Testis (tissue), 3 donors: ENCODE results near the gene MARS1. TPM values are rescaled to one million over a fixed set of nuclear protein-coding genes. Genes with fewer than 3 reads are reported as not detected.

Source experiments
- DNase-seq: peaks from one replicate; pipeline ENCODE4 v3.0.0-alpha.2; 2019
- H3K27ac ChIP-seq, 2 donors: fragments of 200-600 bp; sonication (generic); one replicate each; pipeline ENCODE4 v1.5.1; 2019
- H3K27me3 ChIP-seq: fragments of 200-600 bp; sonication (generic); one replicate; pipeline ENCODE4 v1.5.1; 2019
- H3K36me3 ChIP-seq: fragments of 200-600 bp; sonication (generic); one replicate; pipeline ENCODE4 v1.5.1; 2017; ENCODE audit warnings: low read depth; ENCODE audit errors: missing control alignments
- H3K4me1 ChIP-seq: fragments of 200-600 bp; sonication (generic); one replicate; pipeline ENCODE4 v1.5.1; 2019
- H3K4me3 ChIP-seq, 2 donors: fragments of 200-600 bp; sonication (generic); one replicate each; pipeline ENCODE4 v1.5.1; 2017 to 2019
- H3K9me3 ChIP-seq: fragments of 200-600 bp; sonication (generic); one replicate; pipeline ENCODE4 v1.5.1; 2017
- CTCF ChIP-seq, 3 experiments: fragments of 450-650 bp in 2 of 3; fragments of 200-600 bp in 1 of 3; sonication (generic) in 1 of 3; IDR thresholded peaks; one replicate each; pipeline ENCODE4 v1.5.1; 2016 to 2019; ENCODE audit warnings: antibody characterized with exemption in 3 of 3, mild to moderate bottlenecking in 2 of 3, moderate library complexity in 1 of 3
- POLR2A ChIP-seq: fragments of 450-650 bp; IDR thresholded peaks from one replicate; pipeline ENCODE4 v1.6.1; 2017; ENCODE audit warnings: antibody characterized with exemption, mild to moderate bottlenecking, moderate library complexity
- WGBS, 2 donors: methylation state at CpG; one replicate each; pipeline ENCODE4 v1.1.5; 2018; 5-methylcytosine and 5-hydroxymethylcytosine counted together
- intact Hi-C: fragments of 100-400 bp; cut with DNase I; formaldehyde crosslinking; loops from one replicate; pipeline ENCODE4 v1.15.1; 2023; ENCODE audit warnings: low total_unique reads
- polyA plus RNA-seq: library from polyadenylated mRNA; stranded (reverse); fragments of 350-450 nt; fragmentation: Illumina TruSeq; extraction: RNeasy Lipid Tissue Mini Kit (QIAGEN cat#74804); gene quantifications from one replicate; pipeline ENCODE4 v1.2.3, GENCODE V29; 2014; ENCODE audit warnings: low read depth, low replicate concordance; ENCODE audit not compliant: insufficient read depth
- total RNA-seq, 2 donors: library from RNA; depleted of rRNA; stranded (reverse); fragments of >200 nt; gene quantifications; one replicate each; pipeline ENCODE4 v1.2.3, GENCODE V29; 2016

MARS1 gene
- total and polyA plus RNA-seq, 3 donors from 2014 or later: 90.6 to 144 (median 105) TPM

DNA sequence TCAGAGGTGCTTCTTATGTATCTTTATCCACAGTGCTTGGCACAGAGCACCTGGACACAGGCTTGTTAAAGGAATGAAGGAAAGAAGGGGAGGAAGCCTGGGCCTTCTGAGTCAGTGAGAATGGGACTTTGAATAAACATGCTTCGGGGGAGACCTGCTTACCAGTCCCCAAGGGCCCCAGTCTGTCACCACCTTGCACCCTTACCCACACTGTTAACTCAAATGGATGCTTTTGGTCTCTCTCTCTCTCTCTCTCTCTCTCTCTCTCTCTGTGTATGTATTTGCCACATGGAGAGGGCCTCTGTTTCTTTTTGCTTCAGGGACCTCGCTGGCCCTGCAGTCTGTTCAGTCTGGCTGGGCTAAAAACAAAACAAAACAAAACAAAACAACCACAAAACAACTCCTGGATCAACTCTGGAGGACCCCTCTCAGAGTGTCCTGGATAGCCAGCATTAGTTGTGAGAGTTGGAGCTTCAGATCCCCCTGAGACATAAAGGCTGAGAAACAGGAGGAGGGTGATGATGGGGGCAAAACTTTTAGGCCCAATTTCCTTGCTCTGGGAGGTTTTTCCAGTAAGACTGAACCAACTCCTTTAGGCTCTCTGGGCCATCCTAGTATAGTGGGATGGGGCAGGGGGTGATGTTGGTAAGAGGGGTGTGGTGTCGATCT, 63.9 kb downstream of the MARS1 start:
- no peak for DNase-seq
- H3K36me3 ChIP-seq: no peaks in the 10 kb centered on the region
- intact Hi-C loops: no loop called here
- peaks cover 6% of the 10 kb centered on the region for H3K4me1 ChIP-seq
- TF ChIP-seq CTCF (IDR thresholded peaks at IDR 0.05) (no peak), POLR2A (no peak)
- 81 to 89% methylated on average over 3 of the region's 3 CpGs for WGBS, 2 donors
- H3K27ac ChIP-seq: no peak overlapping the region
- no peaks in the 10 kb centered on the region for H3K9me3 ChIP-seq
- H3K27me3 ChIP-seq: no peaks in the 10 kb centered on the region
- no peak overlapping the region for H3K4me3 ChIP-seq

GRCh38 chr12:57552306-57552651, 64.4 kb downstream of the MARS1 start:
- H3K9me3 ChIP-seq: no peaks in the 10 kb centered on the region
- H3K27ac ChIP-seq: no peak overlapping the region
- intact Hi-C loops: no loop called here
- WGBS, 2 donors: 64 to 65% methylated on average over 2 of the region's 2 CpGs
- H3K27me3 ChIP-seq: no peaks in the 10 kb centered on the region
- TF ChIP-seq CTCF (IDR thresholded peaks at IDR 0.05) (no peak), POLR2A (no peak)
- DNase-seq: no peak
- peaks cover 6% of the 10 kb centered on the region for H3K4me1 ChIP-seq
- H3K4me3 ChIP-seq: no peak overlapping the region
- H3K36me3 ChIP-seq: no peaks in the 10 kb centered on the region

DNA sequence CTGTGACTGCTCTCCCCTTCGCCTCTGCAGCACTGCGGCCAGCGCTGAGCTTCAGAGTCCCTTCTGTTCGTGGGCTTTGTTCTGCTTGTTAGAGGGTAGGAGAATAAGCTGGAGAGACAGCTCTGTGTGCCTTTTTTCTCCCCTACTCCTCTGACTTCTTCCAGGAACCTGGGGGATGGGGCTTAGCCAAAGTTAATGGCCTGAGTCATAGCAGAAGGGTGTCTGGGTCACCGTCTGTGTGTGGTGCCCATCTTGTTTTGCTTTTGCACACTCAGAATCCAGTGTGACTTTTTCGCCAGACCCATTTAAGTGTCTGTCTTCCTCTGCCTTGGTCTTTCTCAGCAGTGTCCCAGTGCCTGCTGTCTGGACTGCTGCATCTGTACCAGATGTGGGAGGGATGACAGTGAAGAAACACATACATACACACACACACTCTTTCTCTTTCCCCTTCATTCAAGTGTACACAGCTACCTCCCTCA, 65.0 kb downstream of the MARS1 start:
- intact Hi-C loops: no loop called here
- H3K9me3 ChIP-seq: no peaks in the 10 kb centered on the region
- peaks cover 6% of the 10 kb centered on the region for H3K4me1 ChIP-seq
- H3K4me3 ChIP-seq: no peak overlapping the region
- no peak for DNase-seq
- no peak for TF ChIP-seq POLR2A
- no peak for TF ChIP-seq CTCF (IDR thresholded peaks at IDR 0.05)
- WGBS, 2 donors: 49 to 79% methylated on average over 6 of the region's 6 CpGs
- H3K36me3 ChIP-seq: no peaks in the 10 kb centered on the region
- no peaks in the 10 kb centered on the region for H3K27me3 ChIP-seq
- H3K27ac ChIP-seq: no peak overlapping the region

GRCh38 chr12:57553343-57554202, 65.7 kb downstream of the MARS1 start:
- peaks cover 6% of the 10 kb centered on the region for H3K4me1 ChIP-seq
- DNase-seq: no peak
- H3K27ac ChIP-seq: no peak overlapping the region
- intact Hi-C loops: no loop called here
- H3K4me3 ChIP-seq: no peak overlapping the region
- no peaks in the 10 kb centered on the region for H3K36me3 ChIP-seq
- WGBS, 2 donors: 67 to 73% methylated on average over 7 of the region's 7 CpGs
- H3K9me3 ChIP-seq: no peaks in the 10 kb centered on the region
- H3K27me3 ChIP-seq: no peaks in the 10 kb centered on the region
- TF ChIP-seq CTCF (IDR thresholded peaks at IDR 0.05) (no peak), POLR2A (no peak)
